OCI-LY7 (cell line): ENCODE results near the gene MATK. TPM values are rescaled to one million over a fixed set of nuclear protein-coding genes. Genes with fewer than 3 reads are reported as not detected.

Experiments
- BruUV-seq: library from RNA; stranded (reverse); fragments of 400-500 nt; replicated peaks from 2 replicates; lab custom pipeline; 2021; lab: Mats Ljungman, UMichigan
- CTCF ChIA-PET: fragments of 300-600 bp; sonication (Branson Sonifier 250); formaldehyde crosslinking; loops from one replicate; lab custom pipeline; 2022; ENCODE audit warnings: antibody characterized with exemption; ENCODE audit not compliant: unreplicated experiment; lab: Charles Lee
- POLR2A ChIA-PET: fragments of 300-600 bp; sonication (Branson Sonifier 250); formaldehyde crosslinking; loops from one replicate; lab custom pipeline; 2022; ENCODE audit warnings: antibody characterized with exemption; lab: Charles Lee
- DNase-seq: peaks from one replicate; pipeline ENCODE4 v3.0.0-alpha.2; 2015; ENCODE audit warnings: low spot score
- H2AFZ ChIP-seq: fragments of 200-600 bp; sonication (generic), shearing (Covaris generic); 2 replicates; pipeline ENCODE4 v1.6.1; 2014; ENCODE audit warnings: mild to moderate bottlenecking, antibody characterized with exemption, low read length, moderate library complexity
- H3K27ac ChIP-seq: fragments of 200-600 bp; sonication (generic); 2 replicates; pipeline ENCODE4 v1.5.1; 2014; ENCODE audit warnings: mixed run types, low read depth, mild to moderate bottlenecking, moderate library complexity, low read length, inconsistent platforms; ENCODE audit not compliant: poor library complexity, severe bottlenecking
- H3K36me3 ChIP-seq: fragments of 200-600 bp; sonication (generic); 2 replicates; pipeline ENCODE4 v1.6.1; 2014; ENCODE audit warnings: mild to moderate bottlenecking, antibody characterized with exemption, low read length, moderate library complexity, mixed read lengths; ENCODE audit not compliant: insufficient read depth
- H3K4me1 ChIP-seq: fragments of 200-600 bp; sonication (generic); 2 replicates; pipeline ENCODE4 v1.5.1; 2014; ENCODE audit warnings: mild to moderate bottlenecking, low read length; ENCODE audit not compliant: insufficient read depth, poor library complexity, severe bottlenecking
- H3K4me2 ChIP-seq: fragments of 200-600 bp; sonication (generic); 2 replicates; pipeline ENCODE4 v1.6.1; 2014; ENCODE audit warnings: mild to moderate bottlenecking, low read length
- H3K4me3 ChIP-seq: fragments of 200-600 bp; sonication (generic); 2 replicates; pipeline ENCODE4 v1.5.1; 2014; ENCODE audit warnings: mild to moderate bottlenecking, low read depth, low read length; ENCODE audit not compliant: poor library complexity, severe bottlenecking
- H3K79me2 ChIP-seq: fragments of 200-600 bp; sonication (generic); 2 replicates; pipeline ENCODE4 v1.6.1; 2016; ENCODE audit warnings: low read depth, mild to moderate bottlenecking, low read length, moderate library complexity, mixed read lengths; ENCODE audit not compliant: insufficient read depth
- H3K9me2 ChIP-seq: fragments of 200-600 bp; sonication (generic); 2 replicates; pipeline ENCODE4 v1.6.1; 2016; ENCODE audit warnings: mild to moderate bottlenecking, low read length, mixed read lengths; ENCODE audit not compliant: insufficient read depth
- H3K9me3 ChIP-seq: fragments of 200-600 bp; sonication (generic); 2 replicates; pipeline ENCODE4 v1.6.1; 2014; ENCODE audit warnings: mild to moderate bottlenecking, mixed run types, low read length, mixed read lengths
- H4K20me1 ChIP-seq: fragments of 200-600 bp; sonication (generic); 2 replicates; pipeline ENCODE4 v1.6.1; 2014; ENCODE audit warnings: mild to moderate bottlenecking, antibody characterized with exemption, low read length, moderate library complexity, mixed read lengths; ENCODE audit not compliant: insufficient read depth
- EZH2phosphoT487 ChIP-seq: fragments of 200-600 bp; sonication (generic); IDR thresholded peaks from 2 replicates; pipeline ENCODE4 v1.6.1; 2018; ENCODE audit warnings: low read depth, borderline replicate concordance, mild to moderate bottlenecking, mixed run types, antibody characterized with exemption, low read length, moderate library complexity, mixed read lengths
- intact Hi-C: fragments of 100-400 bp; cut with micrococcal nuclease; formaldehyde crosslinking; loops from one replicate; pipeline ENCODE4 v1.10.0; 2022; ENCODE audit not compliant: unreplicated experiment
- total RNA-seq, 2 experiments: library from RNA; depleted of rRNA in 1 of 2; stranded (reverse); fragments of >200 nt in 1 of 2; shearing (Covaris generic) in 1 of 2; gene quantifications; 2 replicates each; pipeline ENCODE4 v1.2.3, GENCODE V29; 2014 to 2022
- TF ChIP-seq, protein P1 (sequence below): fragments of 200-600 bp; sonication (generic); conservative IDR thresholded peaks from 2 replicates; pipeline ENCODE4 v1.5.1; 2014; ENCODE audit warnings: mild to moderate bottlenecking, antibody characterized with exemption, low read length, moderate library complexity, mixed read lengths

Gene MATK
- total RNA-seq, 2 experiments from 2014 or later: not detected

DNA sequence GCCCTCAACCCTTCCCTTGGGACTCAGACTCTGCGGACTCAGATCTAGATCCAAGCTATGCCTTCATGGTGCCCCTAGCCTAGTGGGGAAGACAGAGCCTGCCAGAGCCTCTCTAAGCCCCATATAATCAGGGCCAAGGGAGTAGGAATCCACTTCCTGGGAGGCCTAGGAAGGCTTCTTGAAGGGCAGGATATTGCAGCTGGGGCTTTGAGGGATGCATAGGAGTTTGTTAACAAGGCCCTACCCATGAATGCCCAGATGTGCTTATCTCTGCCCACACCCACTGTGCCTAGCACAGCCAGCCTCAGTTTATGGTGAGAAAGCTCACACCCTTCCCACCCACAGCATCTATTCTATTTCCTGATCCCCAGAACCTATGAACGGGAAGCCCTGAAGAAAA, 36.0 kb downstream of the MATK start:
- POLR2A ChIA-PET: interaction anchor here (0.5 kb wide), 1 partner anchor 25 kb away, joined by 3 read pairs; no protein-coding TSS in a partner anchor
- Histone ChIP-seq H3K36me3 (no peaks in the 10 kb centered on the region), H2AFZ (no peak overlapping the region), H3K9me3 (no peaks in the 10 kb centered on the region), H3K9me2 (no peaks in the 10 kb centered on the region), H3K27ac (no peak overlapping the region), H3K4me3 (no peak overlapping the region), H3K79me2 (no peaks in the 10 kb centered on the region), H4K20me1 (no peaks in the 10 kb centered on the region), H3K4me1 (no peaks in the 10 kb centered on the region), H3K4me2 (no peak overlapping the region)
- no TSS peak for BruUV-seq
- CTCF ChIA-PET: no interaction called here
- intact Hi-C loops: no loop called here
- no peak for TF ChIP-seq EZH2phosphoT487
- TF ChIP-seq, protein P1, sequence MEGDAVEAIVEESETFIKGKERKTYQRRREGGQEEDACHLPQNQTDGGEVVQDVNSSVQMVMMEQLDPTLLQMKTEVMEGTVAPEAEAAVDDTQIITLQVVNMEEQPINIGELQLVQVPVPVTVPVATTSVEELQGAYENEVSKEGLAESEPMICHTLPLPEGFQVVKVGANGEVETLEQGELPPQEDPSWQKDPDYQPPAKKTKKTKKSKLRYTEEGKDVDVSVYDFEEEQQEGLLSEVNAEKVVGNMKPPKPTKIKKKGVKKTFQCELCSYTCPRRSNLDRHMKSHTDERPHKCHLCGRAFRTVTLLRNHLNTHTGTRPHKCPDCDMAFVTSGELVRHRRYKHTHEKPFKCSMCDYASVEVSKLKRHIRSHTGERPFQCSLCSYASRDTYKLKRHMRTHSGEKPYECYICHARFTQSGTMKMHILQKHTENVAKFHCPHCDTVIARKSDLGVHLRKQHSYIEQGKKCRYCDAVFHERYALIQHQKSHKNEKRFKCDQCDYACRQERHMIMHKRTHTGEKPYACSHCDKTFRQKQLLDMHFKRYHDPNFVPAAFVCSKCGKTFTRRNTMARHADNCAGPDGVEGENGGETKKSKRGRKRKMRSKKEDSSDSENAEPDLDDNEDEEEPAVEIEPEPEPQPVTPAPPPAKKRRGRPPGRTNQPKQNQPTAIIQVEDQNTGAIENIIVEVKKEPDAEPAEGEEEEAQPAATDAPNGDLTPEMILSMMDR: no peak
- DNase-seq: no peak

DNA sequence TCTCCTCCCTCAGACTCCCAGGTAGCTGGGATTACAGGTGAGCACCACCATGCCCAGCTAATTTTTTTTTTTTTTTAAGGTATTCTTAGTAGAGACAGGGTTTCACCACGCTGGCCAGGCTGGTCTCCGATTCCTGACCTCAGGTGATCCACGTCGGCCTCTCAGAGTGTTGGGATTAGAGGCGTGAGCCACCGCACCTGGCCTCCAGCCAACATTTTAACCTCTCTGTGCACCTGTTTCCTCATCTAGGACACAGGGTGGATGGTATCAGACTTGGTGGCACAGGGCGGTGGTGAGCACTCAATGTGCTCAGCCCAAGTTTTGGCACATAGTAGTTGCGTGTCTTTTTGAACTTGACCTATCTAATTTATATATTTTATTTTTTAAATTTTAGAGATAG, 37.2 kb downstream of the MATK start:
- H4K20me1 ChIP-seq: no peaks in the 10 kb centered on the region
- no TSS peak for BruUV-seq
- intact Hi-C loops: no loop called here
- H3K79me2 ChIP-seq: no peaks in the 10 kb centered on the region
- H2AFZ ChIP-seq: no peak overlapping the region
- no peak overlapping the region for H3K27ac ChIP-seq
- ChIA-PET POLR2A (no interaction called here), CTCF (interaction anchor here (0.7 kb wide), 1 partner anchor 11 kb away, joined by 3 read pairs; no protein-coding TSS in a partner anchor)
- H3K9me2 ChIP-seq: no peaks in the 10 kb centered on the region
- no peaks in the 10 kb centered on the region for H3K9me3 ChIP-seq
- TF ChIP-seq, protein P1: no peak
- no peak for TF ChIP-seq EZH2phosphoT487
- no peak overlapping the region for H3K4me2 ChIP-seq
- H3K36me3 ChIP-seq: no peaks in the 10 kb centered on the region
- H3K4me3 ChIP-seq: no peak overlapping the region
- no peak for DNase-seq
- H3K4me1 ChIP-seq: no peaks in the 10 kb centered on the region

DNA sequence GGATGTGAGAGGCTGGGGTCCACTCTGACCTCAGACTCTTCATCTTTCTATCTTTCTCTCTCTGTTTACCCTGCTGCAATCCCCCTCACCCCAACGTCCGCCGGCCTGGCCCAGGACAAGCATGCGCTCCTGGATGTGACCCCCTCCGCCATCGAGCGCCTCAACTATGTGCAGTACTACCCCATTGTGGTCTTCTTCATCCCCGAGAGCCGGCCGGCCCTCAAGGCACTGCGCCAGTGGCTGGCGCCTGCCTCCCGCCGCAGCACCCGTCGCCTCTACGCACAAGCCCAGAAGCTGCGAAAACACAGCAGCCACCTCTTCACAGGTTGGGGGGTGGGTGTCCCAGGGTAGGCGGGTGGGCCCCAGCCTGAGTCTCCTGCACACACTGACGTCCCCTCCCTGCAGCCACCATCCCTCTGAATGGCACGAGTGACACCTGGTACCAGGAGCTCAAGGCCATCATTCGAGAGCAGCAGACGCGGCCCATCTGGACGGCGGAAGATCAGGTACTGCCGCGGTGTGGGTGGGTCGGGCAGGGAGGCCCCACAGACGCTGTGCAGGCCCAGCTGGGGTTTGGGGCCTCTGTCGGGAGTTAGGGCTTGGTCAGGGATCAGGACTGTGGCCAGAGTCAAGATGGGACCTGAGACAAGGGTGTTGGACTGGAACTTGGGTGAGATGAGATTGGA, 39.7 kb downstream of the MATK start:
- H3K4me3 ChIP-seq: no peak overlapping the region
- CTCF ChIA-PET: no interaction called here

More for the DNA sequence above, 39.7 kb downstream of the MATK start:
- Histone ChIP-seq H3K9me3 (no peaks in the 10 kb centered on the region), H4K20me1 (no peaks in the 10 kb centered on the region), H3K36me3 (no peaks in the 10 kb centered on the region), H3K9me2 (no peaks in the 10 kb centered on the region), H3K79me2 (no peaks in the 10 kb centered on the region), H3K4me2 (no peak overlapping the region), H2AFZ (no peak overlapping the region), H3K4me1 (no peaks in the 10 kb centered on the region), H3K27ac (no peak overlapping the region)
- TF ChIP-seq EZH2phosphoT487: no peak
- TF ChIP-seq, protein P1: no peak
- DNase-seq: no peak
- POLR2A ChIA-PET: no interaction called here
- intact Hi-C loops: no loop called here
- no TSS peak for BruUV-seq
